HL-60 (cell line): ENCODE measurements around the gene PARVB.

Experiments used
- DNase-seq, 2 experiments: peaks; one replicate each; pipeline ENCODE4 v3.0.0-alpha.2; 2010 to 2020; ENCODE audit warnings: low read depth in 1 of 2, low spot score in 1 of 2
- H3K27ac ChIP-seq: fragments of 250-450 bp; sonication (Bioruptor Pico); replicated peaks from 2 replicates; pipeline ENCODE4 v1.5.1; 2020; ENCODE audit warnings: mild to moderate bottlenecking, moderate library complexity
- H3K27me3 ChIP-seq: fragments of 250-450 bp; sonication (Bioruptor Pico); 2 replicates; pipeline ENCODE4 v1.5.1; 2021; ENCODE audit warnings: mild to moderate bottlenecking, moderate library complexity; ENCODE audit not compliant: insufficient read depth, poor library complexity, severe bottlenecking
- H3K4me3 ChIP-seq: replicated peaks from 2 replicates; pipeline ENCODE4 v1.5.1; 2011; ENCODE audit warnings: mild to moderate bottlenecking, control low read depth, low read length; ENCODE audit not compliant: insufficient read depth
- CTCF ChIP-seq: IDR thresholded peaks from one replicate; pipeline ENCODE4 v1.5.1; 2011; ENCODE audit warnings: low read length, control low read depth, inconsistent platforms; ENCODE audit not compliant: insufficient read depth
- GABPA ChIP-seq: IDR thresholded peaks from 2 replicates; pipeline ENCODE4 v1.6.1; 2012; ENCODE audit warnings: low read depth
- POLR2AphosphoS5 ChIP-seq: IDR thresholded peaks from 2 replicates; pipeline ENCODE4 v1.6.1; 2012; ENCODE audit warnings: low read depth
- REST ChIP-seq: IDR thresholded peaks from 2 replicates; pipeline ENCODE4 v1.6.1; 2012; ENCODE audit warnings: low read depth; ENCODE audit not compliant: insufficient replicate concordance
- SPI1 ChIP-seq: IDR thresholded peaks from 2 replicates; pipeline ENCODE4 v1.6.1; 2012; ENCODE audit warnings: low read depth, mild to moderate bottlenecking, borderline replicate concordance

The PARVB gene

DNA sequence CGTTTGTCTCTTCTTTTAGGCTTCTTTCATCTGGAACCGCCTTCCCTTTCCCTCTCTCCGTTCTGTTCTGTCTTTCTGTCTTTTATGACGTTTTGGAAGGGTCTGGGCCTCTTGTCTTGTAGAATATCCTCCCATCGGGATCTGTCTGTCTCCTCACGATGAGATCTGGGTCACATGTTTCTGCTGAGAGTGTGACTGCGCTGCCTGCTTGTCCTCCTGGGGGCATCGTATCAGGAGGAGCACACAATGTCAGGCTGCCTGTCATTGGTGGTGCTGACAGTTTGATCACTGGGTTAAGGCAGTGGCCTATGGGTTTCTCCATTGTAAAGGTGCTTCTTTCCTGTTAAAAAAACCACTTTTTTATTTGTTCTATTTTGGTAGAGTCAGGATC is 96.2 kb downstream of the PARVB start:
- DNase-seq = no peak
- no peaks in the 10 kb centered on the region for H3K27me3 ChIP-seq
- TF ChIP-seq SPI1 = no peak
- no peak for TF ChIP-seq CTCF
- TF ChIP-seq POLR2AphosphoS5 = no peak
- no peak for TF ChIP-seq GABPA
- no peak for TF ChIP-seq REST
- no peak overlapping the region for H3K27ac ChIP-seq
- no peak overlapping the region for H3K4me3 ChIP-seq

- DNase-seq = no peak
- H3K27ac ChIP-seq = no peak overlapping the region
- H3K27me3 ChIP-seq = no peaks in the 10 kb centered on the region
- TF ChIP-seq REST = no peak
- no peak overlapping the region for H3K4me3 ChIP-seq
These were observed 101.3 kb downstream of the PARVB start for GRCh38 chr22:44125421-44125820.

- H3K4me3 ChIP-seq = no peak overlapping the region
- no peaks in the 10 kb centered on the region for H3K27me3 ChIP-seq
- no peak overlapping the region for H3K27ac ChIP-seq
- DNase-seq = no peak
- TF ChIP-seq GABPA (no peak), POLR2AphosphoS5 (no peak), REST (no peak), SPI1 (no peak), CTCF (no peak)
These were observed 102.7 kb downstream of the PARVB start for GRCh38 chr22:44126807-44127206.

DNA sequence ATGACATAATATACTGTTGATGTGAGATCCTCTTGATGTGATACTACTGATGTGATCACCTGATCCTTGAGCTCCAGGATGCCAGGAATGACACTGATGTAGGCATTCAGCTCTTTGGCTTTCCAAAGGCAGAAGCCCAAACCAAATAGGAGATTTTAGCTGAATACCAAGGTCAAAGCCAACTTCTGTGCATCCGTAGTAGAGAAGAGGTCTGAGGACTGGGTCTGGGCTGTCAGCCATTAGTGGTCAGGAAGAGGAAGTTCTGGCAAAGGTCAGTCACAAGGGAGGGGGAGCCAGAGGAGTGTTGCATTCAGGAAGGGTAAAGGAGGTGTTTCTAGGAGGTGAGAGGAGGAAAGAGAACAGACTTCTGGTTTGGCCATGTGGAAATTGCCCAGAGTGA is 103.3 kb downstream of the PARVB start:
- TF ChIP-seq GABPA = no peak
- no peak for TF ChIP-seq SPI1
- no peak overlapping the region for H3K27ac ChIP-seq
- no peak overlapping the region for H3K4me3 ChIP-seq
- no peaks in the 10 kb centered on the region for H3K27me3 ChIP-seq
- peak; percentile 26 to 46 for DNase-seq
